HepG2 (cell line): ENCODE data around the gene SLC2A2. TPM values are rescaled to one million over a fixed set of nuclear protein-coding genes. Genes with fewer than 3 reads are reported as not detected.

Source experiments
- ADNP ChIP-seq: sonication (generic); formaldehyde crosslinking; IDR thresholded peaks from 2 replicates; pipeline ENCODE4 v1.4.0; 2020; ENCODE audit warnings: missing genetic modification reagents
- ELF1 ChIP-seq: sonication (generic); formaldehyde crosslinking; IDR thresholded peaks from 2 replicates; pipeline ENCODE4 v1.4.0; 2020; ENCODE audit warnings: missing genetic modification reagents
- KLF11 ChIP-seq: IDR thresholded peaks from 2 replicates; pipeline ENCODE4 v1.6.1; 2016; ENCODE audit warnings: missing compliant biosample characterization
- MATR3 ChIP-seq: sonication (generic); formaldehyde crosslinking; IDR thresholded peaks from 2 replicates; pipeline ENCODE4 v1.4.0; 2020; ENCODE audit warnings: missing genetic modification reagents
- MYC ChIP-seq: sonication (generic); formaldehyde crosslinking; IDR thresholded peaks from 2 replicates; pipeline ENCODE4 v1.9.0; 2021; ENCODE audit warnings: missing genetic modification reagents, borderline replicate concordance
- NKX3-1 ChIP-seq: sonication (generic); formaldehyde crosslinking; IDR thresholded peaks from 2 replicates; pipeline ENCODE4 v1.5.0; 2020; ENCODE audit warnings: missing genetic modification reagents
- SMC3 ChIP-seq: IDR thresholded peaks from 2 replicates; pipeline ENCODE4 v1.6.1; 2011; ENCODE audit warnings: low read length, improper control_type of control experiment
- SNAI1 ChIP-seq: sonication (generic); formaldehyde crosslinking; IDR thresholded peaks from 2 replicates; pipeline ENCODE4 v1.5.0; 2020; ENCODE audit warnings: mild to moderate bottlenecking, missing genetic modification reagents, borderline replicate concordance
- TFE3 ChIP-seq: IDR thresholded peaks from 2 replicates; pipeline ENCODE4 v1.6.1; 2016
- ZFAT ChIP-seq: sonication (generic); formaldehyde crosslinking; conservative IDR thresholded peaks from 2 replicates; pipeline ENCODE4 v1.8.1; 2023; ENCODE audit warnings: missing genetic modification reagents, inconsistent platforms
- ZMYM4 ChIP-seq: sonication (generic); formaldehyde crosslinking; IDR thresholded peaks from 2 replicates; pipeline ENCODE4 v1.8.1; 2023; ENCODE audit warnings: mild to moderate bottlenecking, missing genetic modification reagents
- ZNF17 ChIP-seq: sonication (generic); formaldehyde crosslinking; IDR thresholded peaks from 2 replicates; pipeline ENCODE4 v1.5.0; 2020; ENCODE audit warnings: mild to moderate bottlenecking, missing genetic modification reagents
- ZNF282 ChIP-seq: fragments of 450-650 bp; IDR thresholded peaks from 2 replicates; pipeline ENCODE4 v1.6.1; 2018; ENCODE audit not compliant: partially characterized antibody
- ZNF350 ChIP-seq: sonication (generic); formaldehyde crosslinking; IDR thresholded peaks from 2 replicates; pipeline ENCODE4 v1.4.0; 2020; ENCODE audit warnings: mild to moderate bottlenecking, low read depth, missing genetic modification reagents, borderline replicate concordance
- ZNF564 ChIP-seq: sonication (generic); formaldehyde crosslinking; IDR thresholded peaks from 2 replicates; pipeline ENCODE4 v1.8.1; 2023; ENCODE audit warnings: mild to moderate bottlenecking, missing genetic modification reagents
- ZNF567 ChIP-seq: sonication (generic); formaldehyde crosslinking; IDR thresholded peaks from 2 replicates; pipeline ENCODE4 v1.8.1; 2023; ENCODE audit warnings: mild to moderate bottlenecking, missing genetic modification reagents, borderline replicate concordance
- ZNF792 ChIP-seq: IDR thresholded peaks from 2 replicates; pipeline ENCODE4 v1.6.1; 2016
- ZSCAN9 ChIP-seq: IDR thresholded peaks from 2 replicates; pipeline ENCODE4 v1.6.1; 2016; ENCODE audit warnings: borderline replicate concordance
- polyA plus RNA-seq, 8 experiments: library from polyadenylated mRNA; depleted of rRNA in 3 of 8; stranded (reverse) in 7 of 8; unstranded in 1 of 8; fragments of >200 nt; fragmentation: Illumina TruSeq in 4 of 8; extraction: Trizol in 4 of 8; gene quantifications; 2 replicates each; pipeline versions ENCODE4 v1.2.1 to v1.2.3, GENCODE V29; 2011 to 2016; ENCODE audit warnings: low read depth in 4 of 8, missing spikeins in 1 of 8, mixed read lengths in 1 of 8; ENCODE audit not compliant: insufficient read depth in 1 of 8
- total RNA-seq, 5 experiments: library from RNA; depleted of rRNA; stranded (reverse); fragments of >200 nt; fragmentation: Illumina TruSeq; extraction: Trizol; gene quantifications; 2 replicates each; pipeline ENCODE4 v1.2.3, GENCODE V29; 2016; ENCODE audit warnings: low read depth in 1 of 5
- TF ChIP-seq, protein P1 (sequence below): IDR thresholded peaks from 2 replicates; pipeline ENCODE4 v1.6.1; 2016
- TF ChIP-seq, protein P2 (sequence below): sonication (generic); formaldehyde crosslinking; IDR thresholded peaks from 2 replicates; pipeline ENCODE4 v1.4.0; 2020; ENCODE audit warnings: mild to moderate bottlenecking, missing genetic modification reagents
- TF ChIP-seq, protein P3 (sequence below): sonication (generic); formaldehyde crosslinking; IDR thresholded peaks from 2 replicates; pipeline ENCODE4 v1.8.0; 2022; ENCODE audit warnings: mild to moderate bottlenecking, missing genetic modification reagents; ENCODE audit not compliant: insufficient replicate concordance
- TF ChIP-seq, protein P4 (sequence below): sonication (generic); formaldehyde crosslinking; IDR thresholded peaks from 2 replicates; pipeline ENCODE4 v1.4.0; 2020; ENCODE audit warnings: missing genetic modification reagents, mild to moderate bottlenecking, borderline replicate concordance

The SLC2A2 gene
- total and polyA plus RNA-seq, 2 of the 13 experiments (the other 11 are each of a cell fraction or from before 2014, with no cell fraction given): 19.5 to 23.2 TPM

- TF ChIP-seq NKX3-1 (no peak), ZFAT (no peak), MATR3 (CRISPR knock-in tag) (no peak), ADNP (CRISPR knock-in tag) (no peak), MYC (CRISPR knock-in tag) (no peak), ZSCAN9 (CRISPR knock-in tag) (no peak), SMC3 (no peak), KLF11 (CRISPR knock-in tag) (no peak), TFE3 (CRISPR knock-in tag) (no peak), SNAI1 (CRISPR knock-in tag) (no peak), ZNF792 (no peak), ZNF567 (CRISPR knock-in tag) (no peak), ZNF350 (CRISPR knock-in tag) (0 out of 2 replicates have a peak, but pooled peaks have one; percentile 46), ZNF282 (no peak), ZMYM4 (CRISPR knock-in tag) (peak; percentile 82), ELF1 (CRISPR knock-in tag) (no peak), ZNF564 (CRISPR knock-in tag) (peak; percentile 65; the same call in 1 of the 2 replicates), ZNF17 (CRISPR knock-in tag) (no peak)
- TF ChIP-seq, protein P1, sequence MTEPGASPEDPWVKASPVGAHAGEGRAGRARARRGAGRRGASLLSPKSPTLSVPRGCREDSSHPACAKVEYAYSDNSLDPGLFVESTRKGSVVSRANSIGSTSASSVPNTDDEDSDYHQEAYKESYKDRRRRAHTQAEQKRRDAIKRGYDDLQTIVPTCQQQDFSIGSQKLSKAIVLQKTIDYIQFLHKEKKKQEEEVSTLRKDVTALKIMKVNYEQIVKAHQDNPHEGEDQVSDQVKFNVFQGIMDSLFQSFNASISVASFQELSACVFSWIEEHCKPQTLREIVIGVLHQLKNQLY (CRISPR knock-in tag): no peak
- TF ChIP-seq, protein P2, sequence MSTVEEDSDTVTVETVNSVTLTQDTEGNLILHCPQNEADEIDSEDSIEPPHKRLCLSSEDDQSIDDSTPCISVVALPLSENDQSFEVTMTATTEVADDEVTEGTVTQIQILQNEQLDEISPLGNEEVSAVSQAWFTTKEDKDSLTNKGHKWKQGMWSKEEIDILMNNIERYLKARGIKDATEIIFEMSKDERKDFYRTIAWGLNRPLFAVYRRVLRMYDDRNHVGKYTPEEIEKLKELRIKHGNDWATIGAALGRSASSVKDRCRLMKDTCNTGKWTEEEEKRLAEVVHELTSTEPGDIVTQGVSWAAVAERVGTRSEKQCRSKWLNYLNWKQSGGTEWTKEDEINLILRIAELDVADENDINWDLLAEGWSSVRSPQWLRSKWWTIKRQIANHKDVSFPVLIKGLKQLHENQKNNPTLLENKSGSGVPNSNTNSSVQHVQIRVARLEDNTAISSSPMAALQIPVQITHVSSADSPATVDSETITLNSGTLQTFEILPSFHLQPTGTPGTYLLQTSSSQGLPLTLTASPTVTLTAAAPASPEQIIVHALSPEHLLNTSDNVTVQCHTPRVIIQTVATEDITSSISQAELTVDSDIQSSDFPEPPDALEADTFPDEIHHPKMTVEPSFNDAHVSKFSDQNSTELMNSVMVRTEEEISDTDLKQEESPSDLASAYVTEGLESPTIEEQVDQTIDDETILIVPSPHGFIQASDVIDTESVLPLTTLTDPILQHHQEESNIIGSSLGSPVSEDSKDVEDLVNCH (CRISPR knock-in tag): no peak
- TF ChIP-seq, protein P3, sequence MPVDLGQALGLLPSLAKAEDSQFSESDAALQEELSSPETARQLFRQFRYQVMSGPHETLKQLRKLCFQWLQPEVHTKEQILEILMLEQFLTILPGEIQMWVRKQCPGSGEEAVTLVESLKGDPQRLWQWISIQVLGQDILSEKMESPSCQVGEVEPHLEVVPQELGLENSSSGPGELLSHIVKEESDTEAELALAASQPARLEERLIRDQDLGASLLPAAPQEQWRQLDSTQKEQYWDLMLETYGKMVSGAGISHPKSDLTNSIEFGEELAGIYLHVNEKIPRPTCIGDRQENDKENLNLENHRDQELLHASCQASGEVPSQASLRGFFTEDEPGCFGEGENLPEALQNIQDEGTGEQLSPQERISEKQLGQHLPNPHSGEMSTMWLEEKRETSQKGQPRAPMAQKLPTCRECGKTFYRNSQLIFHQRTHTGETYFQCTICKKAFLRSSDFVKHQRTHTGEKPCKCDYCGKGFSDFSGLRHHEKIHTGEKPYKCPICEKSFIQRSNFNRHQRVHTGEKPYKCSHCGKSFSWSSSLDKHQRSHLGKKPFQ (CRISPR knock-in tag): no peak
- TF ChIP-seq, protein P4, sequence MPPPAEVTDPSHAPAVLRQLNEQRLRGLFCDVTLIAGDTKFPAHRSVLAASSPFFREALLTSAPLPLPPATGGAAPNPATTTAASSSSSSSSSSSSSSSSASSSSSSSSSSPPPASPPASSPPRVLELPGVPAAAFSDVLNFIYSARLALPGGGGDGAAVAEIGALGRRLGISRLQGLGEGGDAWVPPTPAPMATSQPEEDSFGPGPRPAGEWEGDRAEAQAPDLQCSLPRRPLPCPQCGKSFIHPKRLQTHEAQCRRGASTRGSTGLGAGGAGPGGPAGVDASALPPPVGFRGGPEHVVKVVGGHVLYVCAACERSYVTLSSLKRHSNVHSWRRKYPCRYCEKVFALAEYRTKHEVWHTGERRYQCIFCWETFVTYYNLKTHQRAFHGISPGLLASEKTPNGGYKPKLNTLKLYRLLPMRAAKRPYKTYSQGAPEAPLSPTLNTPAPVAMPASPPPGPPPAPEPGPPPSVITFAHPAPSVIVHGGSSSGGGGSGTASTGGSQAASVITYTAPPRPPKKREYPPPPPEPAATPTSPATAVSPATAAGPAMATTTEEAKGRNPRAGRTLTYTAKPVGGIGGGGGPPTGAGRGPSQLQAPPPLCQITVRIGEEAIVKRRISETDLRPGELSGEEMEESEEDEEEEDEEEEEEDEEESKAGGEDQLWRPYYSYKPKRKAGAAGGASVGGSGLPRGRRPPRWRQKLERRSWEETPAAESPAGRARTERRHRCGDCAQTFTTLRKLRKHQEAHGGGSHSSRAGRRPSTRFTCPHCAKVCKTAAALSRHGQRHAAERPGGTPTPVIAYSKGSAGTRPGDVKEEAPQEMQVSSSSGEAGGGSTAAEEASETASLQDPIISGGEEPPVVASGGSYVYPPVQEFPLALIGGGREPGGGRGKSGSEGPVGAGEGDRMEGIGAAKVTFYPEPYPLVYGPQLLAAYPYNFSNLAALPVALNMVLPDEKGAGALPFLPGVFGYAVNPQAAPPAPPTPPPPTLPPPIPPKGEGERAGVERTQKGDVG (CRISPR knock-in tag): 0 out of 2 replicates have a peak, but pooled peaks have one; percentile 36
Observed at GRCh38 chr3:171026597-171027293, at the start of gene SLC2A2 (continued).
